ENCODE measurements around the gene ST8SIA2. TPM values are rescaled to one million over a fixed set of nuclear protein-coding genes. Genes with fewer than 3 reads are reported as not detected.
"Not testable (repeated sequence)": the region's sequence is repeated elsewhere in the genome, so short reads cannot be mapped to it uniquely, and the experiment has no call there.

Gene ST8SIA2
- total RNA-seq, 2 donors from 2014 or later, result not detected

DNA sequence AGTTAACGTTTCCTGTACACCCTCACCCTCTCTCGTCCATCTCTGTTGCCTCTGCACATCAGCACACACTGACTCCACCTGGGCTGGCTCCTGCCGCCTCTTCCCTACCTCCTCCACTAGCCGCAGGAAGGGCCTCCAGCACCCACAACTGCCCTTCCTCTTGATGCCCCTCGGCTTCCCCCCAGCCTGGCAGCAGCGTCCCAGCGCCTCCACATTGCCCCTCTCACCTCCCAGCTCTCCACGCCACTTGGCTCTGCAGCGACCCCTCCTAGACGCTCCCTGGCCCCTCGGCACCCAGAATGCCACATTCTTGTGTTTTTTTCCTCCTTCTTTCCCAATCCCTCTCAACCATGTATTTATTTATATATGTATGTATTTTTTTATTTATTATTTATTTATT lies 73.6 kb downstream of the ST8SIA2 start:
- no peak for ATAC-seq (replicated peaks)
- Mint-ChIP-seq H3K36me3 (ENCODE audit: low read depth) (no peaks in the 10 kb centered on the region), H3K9me3 (no peaks in the 10 kb centered on the region), H3K4me3 (no peak overlapping the region), H3K27ac (no peak overlapping the region), H3K27me3 (peaks cover 3% of the 10 kb centered on the region), H3K4me1 (no peaks in the 10 kb centered on the region)

DNA sequence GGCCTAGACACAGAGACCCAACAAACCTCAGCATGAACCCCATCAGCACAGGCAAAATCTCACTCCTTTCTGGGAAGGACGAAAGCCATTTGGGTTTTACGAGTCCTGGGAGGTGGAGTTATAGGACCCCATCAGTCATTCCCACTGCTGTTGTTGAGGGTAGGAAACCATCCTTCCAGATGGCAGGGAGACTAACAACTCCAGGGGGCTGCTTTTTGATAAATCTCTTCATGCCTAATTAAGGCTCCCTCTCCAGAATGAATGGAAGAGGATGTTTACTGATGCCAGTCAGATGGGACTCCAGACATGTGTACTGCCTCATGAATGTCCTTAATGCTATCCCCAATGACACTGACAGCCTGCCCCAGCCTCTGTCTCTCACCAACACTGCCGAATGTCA lies 75.3 kb downstream of the ST8SIA2 start:
- H3K4me3 Mint-ChIP-seq, result no peak overlapping the region
- no peak for ATAC-seq (replicated peaks)
- H3K4me1 Mint-ChIP-seq, result no peaks in the 10 kb centered on the region
- no peaks in the 10 kb centered on the region for H3K36me3 Mint-ChIP-seq (ENCODE audit: low read depth)
- H3K9me3 Mint-ChIP-seq, result no peaks in the 10 kb centered on the region
- H3K27me3 Mint-ChIP-seq, result peaks cover 7% of the 10 kb centered on the region
- no peak overlapping the region for H3K27ac Mint-ChIP-seq

- H3K27me3 Mint-ChIP-seq, result peaks cover 16% of the 10 kb centered on the region
- H3K27ac Mint-ChIP-seq, result no peak overlapping the region
- H3K36me3 Mint-ChIP-seq (ENCODE audit: low read depth), result no peaks in the 10 kb centered on the region
- H3K9me3 Mint-ChIP-seq, result no peaks in the 10 kb centered on the region
- no peak overlapping the region for H3K4me3 Mint-ChIP-seq
- H3K4me1 Mint-ChIP-seq, result no peaks in the 10 kb centered on the region
- no peak for ATAC-seq (replicated peaks)
These were observed 77.6 kb downstream of the ST8SIA2 start for GRCh38 chr15:92471288-92471687.

GRCh38 chr15:92473756-92474155 lies 80.1 kb downstream of the ST8SIA2 start:
- ATAC-seq (replicated peaks), result no peak
- Mint-ChIP-seq H3K4me1 (no peaks in the 10 kb centered on the region), H3K27ac (no peak overlapping the region), H3K4me3 (no peak overlapping the region), H3K36me3 (ENCODE audit: low read depth) (no peaks in the 10 kb centered on the region), H3K27me3 (peaks cover 25% of the 10 kb centered on the region), H3K9me3 (no peaks in the 10 kb centered on the region)

GRCh38 chr15:92479730-92480129 lies 86.0 kb downstream of the ST8SIA2 start:
- H3K9me3 Mint-ChIP-seq; H3K4me1 Mint-ChIP-seq; H3K4me3 Mint-ChIP-seq; ATAC-seq (replicated peaks); H3K36me3 Mint-ChIP-seq (ENCODE audit: low read depth); H3K27ac Mint-ChIP-seq: not testable (repeated sequence)
- H3K27me3 Mint-ChIP-seq, result peaks cover 44% of the 10 kb centered on the region

DNA sequence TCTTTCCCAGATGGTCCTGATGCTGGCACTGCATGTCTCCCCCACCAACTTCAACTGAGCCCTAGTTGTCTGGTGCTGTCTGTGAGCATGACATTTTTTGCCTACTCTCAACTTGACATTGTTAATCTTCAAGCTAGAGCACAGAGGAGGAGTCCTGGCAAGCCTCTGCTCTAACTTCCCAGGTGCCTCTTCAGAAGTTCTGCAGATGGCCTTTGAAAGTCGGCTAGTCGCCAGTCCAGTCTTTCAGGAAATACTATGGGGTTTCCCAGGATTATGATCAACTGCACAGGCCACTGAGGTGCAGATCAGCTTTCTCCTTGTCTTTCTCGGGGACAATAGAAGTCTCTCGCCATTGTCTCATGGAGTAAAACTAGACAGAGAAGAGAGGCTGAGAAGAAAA lies 86.7 kb downstream of the ST8SIA2 start:
- Mint-ChIP-seq H3K27me3 (peaks cover 44% of the 10 kb centered on the region), H3K27ac (no peak overlapping the region), H3K4me3 (no peak overlapping the region), H3K36me3 (ENCODE audit: low read depth) (no peaks in the 10 kb centered on the region), H3K4me1 (no peaks in the 10 kb centered on the region), H3K9me3 (no peaks in the 10 kb centered on the region)
- ATAC-seq (replicated peaks), result no peak

DNA sequence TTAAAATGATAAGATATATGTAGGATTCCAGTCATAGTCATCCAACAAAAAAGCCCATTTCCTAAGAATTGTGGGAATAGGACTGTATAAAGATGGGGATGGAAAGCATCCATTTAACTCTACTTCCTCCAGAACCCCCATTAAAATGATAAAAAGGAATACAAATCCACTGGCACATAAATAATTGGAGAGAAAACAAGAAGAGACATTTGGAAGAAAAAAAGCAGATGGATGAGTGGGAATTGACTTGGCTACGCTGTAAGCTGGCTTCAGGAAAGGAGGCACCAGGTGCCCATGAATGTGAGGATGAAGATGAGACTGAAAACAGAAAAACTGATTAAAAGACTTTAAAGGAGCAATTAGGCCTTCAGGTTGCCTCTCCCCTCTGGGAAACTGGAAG lies 91.8 kb downstream of the ST8SIA2 start:
- no peaks in the 10 kb centered on the region for H3K36me3 Mint-ChIP-seq (ENCODE audit: low read depth)
- no peaks in the 10 kb centered on the region for H3K9me3 Mint-ChIP-seq
- no peak overlapping the region for H3K4me3 Mint-ChIP-seq
- no peaks in the 10 kb centered on the region for H3K4me1 Mint-ChIP-seq
- H3K27ac Mint-ChIP-seq, result no peak overlapping the region
- no peak for ATAC-seq (replicated peaks)
- peaks cover 26% of the 10 kb centered on the region for H3K27me3 Mint-ChIP-seq

GRCh38 chr15:92492551-92493115 lies 99.0 kb downstream of the ST8SIA2 start:
- Mint-ChIP-seq H3K27ac (no peak overlapping the region), H3K4me1 (no peaks in the 10 kb centered on the region), H3K27me3 (peaks cover 33% of the 10 kb centered on the region), H3K9me3 (peaks cover 9% of the 10 kb centered on the region), H3K36me3 (ENCODE audit: low read depth) (no peaks in the 10 kb centered on the region), H3K4me3 (no peak overlapping the region)
- ATAC-seq (replicated peaks), result no peak

GRCh38 chr15:92494806-92495336 lies 101.2 kb downstream of the ST8SIA2 start:
- Mint-ChIP-seq H3K27ac (no peak overlapping the region), H3K4me1 (no peaks in the 10 kb centered on the region), H3K4me3 (no peak overlapping the region), H3K27me3 (peaks cover 38% of the 10 kb centered on the region), H3K36me3 (ENCODE audit: low read depth) (no peaks in the 10 kb centered on the region), H3K9me3 (peaks cover 11% of the 10 kb centered on the region)
- ATAC-seq (replicated peaks), result no peak

DNA sequence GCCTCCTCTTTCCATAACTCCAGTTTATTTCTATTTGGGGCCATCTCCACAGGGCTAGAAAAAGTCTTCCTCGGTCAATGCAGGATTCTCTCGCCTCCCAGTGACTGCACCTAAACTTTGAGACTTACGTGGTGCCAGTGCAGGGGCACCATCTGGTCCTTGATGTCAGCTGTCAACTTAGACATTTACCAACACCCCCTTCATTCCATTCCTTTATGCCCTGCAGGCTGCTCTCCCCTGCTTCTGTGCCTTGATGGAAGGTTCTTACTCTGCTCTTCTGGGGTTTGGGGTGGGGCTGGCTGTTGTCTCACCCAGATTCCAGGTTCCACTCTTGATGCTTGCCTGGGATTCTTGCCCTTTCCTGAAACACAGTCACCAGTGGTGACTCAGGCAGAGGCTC lies 101.8 kb downstream of the ST8SIA2 start:
- peaks cover 14% of the 10 kb centered on the region for H3K9me3 Mint-ChIP-seq
- no peaks in the 10 kb centered on the region for H3K36me3 Mint-ChIP-seq (ENCODE audit: low read depth)
- no peak overlapping the region for H3K27ac Mint-ChIP-seq
- no peak overlapping the region for H3K4me3 Mint-ChIP-seq
- H3K4me1 Mint-ChIP-seq, result no peaks in the 10 kb centered on the region
- ATAC-seq (replicated peaks), result no peak
- H3K27me3 Mint-ChIP-seq, result peaks cover 43% of the 10 kb centered on the region

DNA sequence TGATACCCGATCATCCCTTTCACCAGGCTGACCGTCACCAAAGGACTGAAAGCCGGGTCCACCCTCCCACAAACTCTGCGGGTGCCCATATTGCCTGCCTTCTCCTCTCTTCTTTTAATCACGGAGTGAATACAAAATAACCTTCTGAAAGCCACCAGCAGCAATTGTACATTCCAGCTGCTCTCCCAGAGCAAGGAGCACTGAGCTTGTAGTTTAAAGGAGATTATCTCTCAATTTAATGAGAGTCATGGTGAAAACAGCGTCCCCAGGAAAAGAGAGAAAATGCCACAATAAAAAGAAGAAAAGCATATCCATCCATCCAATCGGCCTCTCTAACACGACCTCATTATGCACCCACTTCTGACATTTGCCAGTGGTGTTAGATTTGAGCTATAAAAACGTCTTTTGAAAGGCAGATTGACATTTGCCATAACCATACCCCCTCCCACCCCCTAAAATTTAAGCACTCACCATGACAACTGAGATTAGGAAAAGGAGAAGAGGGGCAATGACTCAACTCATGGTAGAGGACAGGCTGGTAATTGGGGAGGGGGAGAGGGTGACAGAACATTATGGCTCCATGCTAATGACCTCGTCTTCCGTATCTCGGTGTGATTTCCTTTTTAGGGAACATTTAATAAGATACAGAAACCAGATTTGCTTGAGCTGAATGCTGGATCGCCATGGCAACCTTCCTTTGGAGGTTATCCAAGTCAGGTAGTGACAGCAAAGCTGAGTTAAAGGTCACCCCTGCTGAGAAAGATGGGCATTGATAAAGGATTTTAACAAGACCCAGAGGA lies 106.2 kb downstream of the ST8SIA2 start:
- no peaks in the 10 kb centered on the region for H3K36me3 Mint-ChIP-seq (ENCODE audit: low read depth)
- no peaks in the 10 kb centered on the region for H3K4me1 Mint-ChIP-seq
- no peak for ATAC-seq (replicated peaks)
- no peak overlapping the region for H3K4me3 Mint-ChIP-seq
- no peak overlapping the region for H3K27ac Mint-ChIP-seq
- H3K27me3 Mint-ChIP-seq, result peaks cover 46% of the 10 kb centered on the region
- H3K9me3 Mint-ChIP-seq, result peaks cover 4% of the 10 kb centered on the region

GRCh38 chr15:92502336-92502735 lies 108.7 kb downstream of the ST8SIA2 start:
- H3K27ac Mint-ChIP-seq, result no peak overlapping the region
- no peak for ATAC-seq (replicated peaks)
- H3K4me1 Mint-ChIP-seq, result no peaks in the 10 kb centered on the region
- H3K9me3 Mint-ChIP-seq, result peaks cover 9% of the 10 kb centered on the region
- no peaks in the 10 kb centered on the region for H3K36me3 Mint-ChIP-seq (ENCODE audit: low read depth)
- H3K4me3 Mint-ChIP-seq, result no peak overlapping the region
- peaks cover 34% of the 10 kb centered on the region for H3K27me3 Mint-ChIP-seq

DNA sequence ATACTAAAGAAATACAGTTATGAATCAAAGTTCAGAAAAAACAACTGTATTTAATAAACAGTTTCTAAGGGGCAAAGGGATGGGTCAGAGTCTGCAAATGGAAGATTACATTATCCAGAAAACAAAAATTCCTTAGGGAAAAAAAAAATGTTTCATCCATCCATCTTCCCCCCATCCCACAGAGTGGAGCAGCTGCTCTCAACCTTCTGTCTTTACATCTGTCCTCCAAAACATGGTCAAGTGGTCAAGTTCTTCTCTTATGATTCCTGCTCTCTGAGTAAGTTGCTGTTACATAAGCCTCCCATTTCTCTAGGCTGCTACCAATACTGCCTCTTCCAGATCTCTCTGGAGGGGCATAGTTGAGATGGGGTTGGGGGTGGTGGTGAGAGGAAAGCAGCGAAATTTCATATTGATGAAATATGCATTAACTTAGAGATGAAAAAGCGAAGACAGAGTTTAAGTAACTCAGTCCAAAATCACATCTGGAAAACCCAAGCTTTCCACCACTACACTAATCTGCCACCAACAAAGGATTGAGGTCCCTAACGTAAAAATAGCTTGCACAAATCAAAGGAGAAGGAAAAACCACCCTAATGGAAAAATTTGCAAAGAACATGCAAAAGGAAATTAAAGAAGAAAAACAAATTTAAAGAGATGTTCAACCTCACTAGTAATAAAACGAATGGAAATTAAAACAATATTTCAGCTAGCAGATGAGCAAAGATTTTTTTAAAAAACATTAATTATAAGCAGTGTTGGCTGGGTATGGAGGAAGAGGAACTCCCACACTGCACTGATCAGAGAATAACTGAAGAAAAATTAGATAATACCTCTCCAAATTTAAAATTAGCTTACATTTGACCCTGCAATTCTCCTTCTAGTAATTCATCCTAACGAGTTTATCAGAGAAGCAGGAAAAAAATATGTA lies 109.5 kb downstream of the ST8SIA2 start:
- ATAC-seq (replicated peaks), result no peak
- peaks cover 29% of the 10 kb centered on the region for H3K27me3 Mint-ChIP-seq
- H3K9me3 Mint-ChIP-seq, result peaks cover 9% of the 10 kb centered on the region
- H3K36me3 Mint-ChIP-seq (ENCODE audit: low read depth), result no peaks in the 10 kb centered on the region
- H3K4me1 Mint-ChIP-seq, result no peaks in the 10 kb centered on the region
- no peak overlapping the region for H3K27ac Mint-ChIP-seq
- no peak overlapping the region for H3K4me3 Mint-ChIP-seq

DNA sequence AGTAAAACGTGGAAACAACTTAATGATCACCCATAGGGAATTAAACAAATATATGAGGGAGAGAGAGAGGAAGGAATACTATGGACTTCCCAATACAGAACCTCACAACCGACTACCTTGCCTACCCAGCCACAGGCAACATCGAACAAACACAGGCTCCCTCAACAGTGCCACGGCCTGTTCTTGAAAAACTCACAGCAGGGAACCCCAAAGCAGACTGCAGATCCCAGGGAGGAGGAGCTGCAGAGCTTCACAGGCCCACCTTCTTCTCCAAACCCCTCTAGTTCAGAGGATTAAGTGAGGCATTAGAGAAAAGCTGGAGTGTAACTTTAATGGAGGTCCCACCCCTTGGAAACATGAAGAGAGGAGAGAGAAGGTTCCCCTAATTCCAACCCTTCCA lies 110.2 kb downstream of the ST8SIA2 start:
- H3K4me1 Mint-ChIP-seq, result no peaks in the 10 kb centered on the region
- peaks cover 9% of the 10 kb centered on the region for H3K9me3 Mint-ChIP-seq
- H3K27ac Mint-ChIP-seq, result no peak overlapping the region
- no peaks in the 10 kb centered on the region for H3K36me3 Mint-ChIP-seq (ENCODE audit: low read depth)
- ATAC-seq (replicated peaks), result no peak
- peaks cover 29% of the 10 kb centered on the region for H3K27me3 Mint-ChIP-seq
- H3K4me3 Mint-ChIP-seq, result no peak overlapping the region

Data from activated T-helper 17 cell treated with anti-CD3 and anti-CD28 coated beads, Interleukin-2, amount 50 U/mL, for 72 hours (primary cell).